ENCODE measurements around the gene MVK.

DNA sequence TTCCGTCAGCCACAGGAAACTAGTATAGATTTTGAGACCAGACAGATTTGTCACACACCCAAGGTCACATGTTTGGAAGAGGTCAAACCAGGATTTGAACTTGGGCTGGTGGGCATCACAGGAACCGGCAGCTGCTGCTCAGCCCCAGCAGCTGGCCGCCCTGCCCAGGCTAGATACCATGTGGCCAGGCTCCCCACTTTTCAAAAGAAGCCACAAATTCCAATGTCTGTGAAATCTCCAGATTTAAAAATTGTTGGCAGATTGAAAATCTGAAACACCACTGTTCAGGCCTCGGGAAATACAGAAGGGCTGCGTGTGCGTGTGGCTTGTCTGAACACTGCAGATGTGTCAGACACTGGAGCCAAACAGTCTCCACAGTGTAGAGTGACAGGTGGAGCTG, 30.7 kb upstream of the MVK start:
- TF ChIP-seq, protein P1, sequence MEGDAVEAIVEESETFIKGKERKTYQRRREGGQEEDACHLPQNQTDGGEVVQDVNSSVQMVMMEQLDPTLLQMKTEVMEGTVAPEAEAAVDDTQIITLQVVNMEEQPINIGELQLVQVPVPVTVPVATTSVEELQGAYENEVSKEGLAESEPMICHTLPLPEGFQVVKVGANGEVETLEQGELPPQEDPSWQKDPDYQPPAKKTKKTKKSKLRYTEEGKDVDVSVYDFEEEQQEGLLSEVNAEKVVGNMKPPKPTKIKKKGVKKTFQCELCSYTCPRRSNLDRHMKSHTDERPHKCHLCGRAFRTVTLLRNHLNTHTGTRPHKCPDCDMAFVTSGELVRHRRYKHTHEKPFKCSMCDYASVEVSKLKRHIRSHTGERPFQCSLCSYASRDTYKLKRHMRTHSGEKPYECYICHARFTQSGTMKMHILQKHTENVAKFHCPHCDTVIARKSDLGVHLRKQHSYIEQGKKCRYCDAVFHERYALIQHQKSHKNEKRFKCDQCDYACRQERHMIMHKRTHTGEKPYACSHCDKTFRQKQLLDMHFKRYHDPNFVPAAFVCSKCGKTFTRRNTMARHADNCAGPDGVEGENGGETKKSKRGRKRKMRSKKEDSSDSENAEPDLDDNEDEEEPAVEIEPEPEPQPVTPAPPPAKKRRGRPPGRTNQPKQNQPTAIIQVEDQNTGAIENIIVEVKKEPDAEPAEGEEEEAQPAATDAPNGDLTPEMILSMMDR (IDR thresholded peaks at IDR 0.05; ENCODE audit: insufficient read depth, low read depth, low read length) = no peak
- no peak for TF ChIP-seq EZH2 (IDR thresholded peaks at IDR 0.05; ENCODE audit: insufficient read depth, low read length)

Measured in astrocyte (in vitro differentiated cells and primary cell).